Activated naive CD4-positive, alpha-beta T cell treated with anti-CD3 and anti-CD28 coated beads, Interleukin-2, amount 10 ng/mL, durations not matched to agents 5 hours and 36 hours (primary cell): ENCODE data around the gene KIAA1671. TPM values are rescaled to one million over a fixed set of nuclear protein-coding genes. Genes with fewer than 3 reads are reported as not detected.

ENCODE experiments used
- total RNA-seq, 2 experiments: library from RNA; stranded (reverse); gene quantifications; one replicate each; pipeline ENCODE4 v1.2.3, GENCODE V29; 2021

KIAA1671 gene
- total RNA-seq, result 10 to 100 TPM; 12.7 to 13.6 TPM

GRCh38 chr22:24951942-24952836 is at the start of gene KIAA1671:
Gene KIAA1671, plus strand, starts transcription at chr22:24952716. Its CDS starts 75,284 bp downstream, at chr22:25028000.

GRCh38 chr22:25199731-25200520 is 247.4 kb downstream of the KIAA1671 start, which contains the start of gene CRYBB3:
Gene CRYBB3, plus strand, starts transcription at chr22:25199858. Its CDS starts 1,539 bp downstream, at chr22:25201397.

GRCh38 chr22:25219211-25219689 is 266.7 kb downstream of the KIAA1671 start, which contains the start of gene CRYBB2:
Gene CRYBB2, plus strand, starts transcription at chr22:25219639. Its CDS starts 1,791 bp downstream, at chr22:25221430.

Other genes starting within 250 kb of the KIAA1671 start
- not detected for gene PIWIL3, start 178.0 kb upstream of the KIAA1671 start, total RNA-seq
- under 1 TPM; 0.10 to 0.12 TPM for gene SGSM1, start 146.5 kb upstream of the KIAA1671 start, total RNA-seq
- not detected for gene LHFPL7, start 6.0 kb upstream of the KIAA1671 start, total RNA-seq
- not detected for gene CRYBB3, start 247.1 kb downstream of the KIAA1671 start, total RNA-seq